ENCODE measurements around the gene OVCA2. TPM values are rescaled to one million over a fixed set of nuclear protein-coding genes. Genes with fewer than 3 reads are reported as not detected.

OVCA2 gene
- total RNA-seq, 1 experiment from 2014 or later: 51.8 TPM

GRCh38 chr17:2025622-2026309 is 16.1 kb upstream of the OVCA2 start:
- H3K27me3 ChIP-seq: no peaks in the 10 kb centered on the region
- DNase-seq: peak; percentile 69
- H3K9me3 ChIP-seq: no peaks in the 10 kb centered on the region
- no peaks in the 10 kb centered on the region; the same call in 1 of the 2 replicates for H3K36me3 ChIP-seq
- peak overlapping the region; percentile 44 for H3K4me3 ChIP-seq

DNA sequence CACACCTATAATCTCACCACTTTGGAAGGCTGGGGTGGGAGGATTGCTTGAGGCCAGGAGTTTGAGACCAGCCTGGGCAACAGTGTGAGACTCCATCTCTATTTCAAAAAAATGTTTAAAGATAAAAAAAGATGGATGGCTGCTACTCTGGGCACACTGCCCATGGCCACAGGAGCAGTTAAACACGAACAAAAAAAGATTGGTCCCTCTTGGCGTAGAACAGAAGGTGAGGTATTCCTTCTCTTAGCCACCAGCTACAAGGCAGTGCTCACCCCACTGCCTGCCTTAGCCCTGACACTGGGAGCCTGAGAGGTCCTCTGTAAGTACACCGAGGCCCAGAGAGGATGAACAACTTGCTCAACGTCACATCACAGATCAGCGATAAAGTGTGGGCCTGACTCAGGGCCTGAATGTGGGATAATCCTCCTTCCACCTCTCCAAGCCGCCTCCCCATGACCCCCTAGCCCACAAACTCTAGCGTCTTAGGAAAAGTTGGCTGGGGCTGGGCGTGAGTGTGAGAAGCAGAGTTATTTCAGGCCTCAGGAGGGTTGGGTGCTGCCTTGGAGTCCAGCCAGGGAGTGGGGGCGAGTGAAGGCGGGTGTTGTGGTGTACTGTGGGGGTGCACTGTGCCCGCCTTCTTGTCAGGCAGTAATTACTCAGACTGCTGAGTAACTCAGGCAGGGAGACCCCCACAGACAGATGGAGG is 14.1 kb upstream of the OVCA2 start:
- Histone ChIP-seq H3K36me3 (no peaks in the 10 kb centered on the region; the same call in 1 of the 2 replicates), H3K4me3 (no peak overlapping the region), H3K27me3 (no peaks in the 10 kb centered on the region), H3K9me3 (no peaks in the 10 kb centered on the region)
- DNase-seq: no peak

GRCh38 chr17:2028234-2028614 is 13.6 kb upstream of the OVCA2 start:
- H3K9me3 ChIP-seq: no peaks in the 10 kb centered on the region
- no peak overlapping the region for H3K4me3 ChIP-seq
- no peaks in the 10 kb centered on the region; the same call in 1 of the 2 replicates for H3K36me3 ChIP-seq
- no peaks in the 10 kb centered on the region for H3K27me3 ChIP-seq
- no peak for DNase-seq

DNA sequence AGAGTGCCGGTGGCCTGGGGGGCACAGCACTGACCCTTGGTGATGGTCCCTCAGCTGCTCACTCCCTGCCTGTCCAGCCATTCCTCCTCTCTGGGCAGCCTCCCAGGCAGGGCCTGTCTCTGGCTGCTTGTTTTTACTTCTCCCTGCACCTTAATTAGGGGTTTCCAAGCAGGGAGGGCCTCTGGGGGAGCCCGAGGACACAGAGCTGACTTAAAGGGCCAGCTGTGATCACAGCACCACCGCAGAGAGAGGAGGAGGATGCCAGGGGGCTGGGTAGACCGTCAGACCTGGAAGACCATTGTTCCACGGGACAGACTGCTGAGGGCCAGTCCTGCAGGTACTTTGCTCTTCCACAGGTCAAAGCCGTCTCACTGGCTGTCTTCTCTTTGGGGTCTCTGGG is 13.1 kb upstream of the OVCA2 start:
- H3K36me3 ChIP-seq: no peaks in the 10 kb centered on the region; the same call in 1 of the 2 replicates
- no peaks in the 10 kb centered on the region for H3K27me3 ChIP-seq
- no peak overlapping the region for H3K4me3 ChIP-seq
- H3K9me3 ChIP-seq: no peaks in the 10 kb centered on the region
- no peak for DNase-seq

- H3K9me3 ChIP-seq: no peaks in the 10 kb centered on the region
- H3K4me3 ChIP-seq: peak within 1 kb of the TSS; percentile 97
- H3K27me3 ChIP-seq: no peaks in the 10 kb centered on the region
- H3K36me3 ChIP-seq: no peaks in the 10 kb centered on the region; the same call in 1 of the 2 replicates
- peak; percentile 80 for DNase-seq
These were observed 11.7 kb upstream of the OVCA2 start, which contains the start of gene DPH1 for GRCh38 chr17:2029911-2030778. DPH1 (plus strand) TSS chr17:2030153; CDS start chr17:2030170, 17 bp downstream.

- no peaks in the 10 kb centered on the region; the same call in 1 of the 2 replicates for H3K36me3 ChIP-seq
- peak; percentile 78 for DNase-seq
- H3K27me3 ChIP-seq: no peaks in the 10 kb centered on the region
- peak overlapping the region; percentile 97 for H3K4me3 ChIP-seq
- no peaks in the 10 kb centered on the region for H3K9me3 ChIP-seq
These were observed 11.1 kb upstream of the OVCA2 start for GRCh38 chr17:2030779-2031163.

- no peak overlapping the region for H3K4me3 ChIP-seq
- no peaks in the 10 kb centered on the region for H3K27me3 ChIP-seq
- H3K9me3 ChIP-seq: no peaks in the 10 kb centered on the region
- H3K36me3 ChIP-seq: no peaks in the 10 kb centered on the region; the same call in 1 of the 2 replicates
- DNase-seq: no peak
These were observed 8.7 kb upstream of the OVCA2 start for GRCh38 chr17:2033153-2033552.

GRCh38 chr17:2034157-2034556 is 7.7 kb upstream of the OVCA2 start:
- Histone ChIP-seq H3K36me3 (no peaks in the 10 kb centered on the region; the same call in 1 of the 2 replicates), H3K9me3 (no peaks in the 10 kb centered on the region), H3K27me3 (no peaks in the 10 kb centered on the region), H3K4me3 (no peak overlapping the region)
- no peak for DNase-seq

- Histone ChIP-seq H3K27me3 (no peaks in the 10 kb centered on the region), H3K4me3 (no peak overlapping the region), H3K9me3 (no peaks in the 10 kb centered on the region), H3K36me3 (no peaks in the 10 kb centered on the region; the same call in 1 of the 2 replicates)
- DNase-seq: peak; percentile 69
These were observed 6.8 kb upstream of the OVCA2 start for GRCh38 chr17:2034806-2035540.

DNA sequence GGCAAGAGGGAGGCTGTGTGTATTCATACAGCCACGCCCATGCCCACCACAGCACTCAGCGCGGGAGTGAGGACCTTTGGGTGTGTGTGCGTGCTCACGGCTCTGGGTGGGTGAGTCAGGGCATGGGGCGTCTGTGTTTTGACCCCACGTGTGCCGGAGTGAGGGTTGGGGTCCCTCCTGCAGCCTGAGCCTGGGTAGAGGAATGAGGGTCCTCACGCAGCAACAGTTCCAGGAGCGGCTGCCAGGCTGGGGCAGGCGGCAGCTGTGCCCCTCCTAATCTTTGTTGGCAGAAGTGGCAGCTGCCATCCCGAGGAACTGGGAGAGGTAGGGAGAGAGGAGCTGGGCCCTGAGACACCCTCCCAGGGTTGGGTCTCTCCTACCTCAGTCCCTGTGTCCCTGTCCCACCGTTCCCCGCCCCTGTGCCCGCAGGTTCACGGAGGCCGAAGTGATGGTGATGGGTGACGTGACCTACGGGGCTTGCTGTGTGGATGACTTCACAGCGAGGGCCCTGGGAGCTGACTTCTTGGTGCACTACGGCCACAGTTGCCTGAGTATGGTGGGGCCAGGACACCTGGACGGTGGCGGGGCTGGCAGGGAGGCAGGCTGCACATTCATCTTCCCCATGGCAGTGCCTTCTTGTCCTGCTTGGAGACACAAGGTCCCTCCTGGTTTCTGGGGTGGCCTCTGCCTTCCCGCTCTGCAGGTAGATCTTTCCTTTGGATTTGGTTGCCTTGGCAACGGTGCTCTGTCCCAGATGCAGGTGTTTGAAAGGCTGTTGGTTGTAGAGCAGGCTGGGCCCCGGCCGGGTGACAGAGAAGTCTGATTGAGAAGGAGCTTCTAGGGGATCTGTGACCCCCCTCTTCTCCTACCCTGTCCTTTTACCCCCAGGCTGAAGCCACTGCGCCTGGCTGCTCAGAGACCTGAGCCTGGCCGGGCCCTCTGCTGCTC is 6.0 kb upstream of the OVCA2 start:
- DNase-seq: no peak
- no peaks in the 10 kb centered on the region for H3K36me3 ChIP-seq
- no peaks in the 10 kb centered on the region for H3K27me3 ChIP-seq
- H3K4me3 ChIP-seq: no peak overlapping the region
- H3K9me3 ChIP-seq: no peaks in the 10 kb centered on the region

DNA sequence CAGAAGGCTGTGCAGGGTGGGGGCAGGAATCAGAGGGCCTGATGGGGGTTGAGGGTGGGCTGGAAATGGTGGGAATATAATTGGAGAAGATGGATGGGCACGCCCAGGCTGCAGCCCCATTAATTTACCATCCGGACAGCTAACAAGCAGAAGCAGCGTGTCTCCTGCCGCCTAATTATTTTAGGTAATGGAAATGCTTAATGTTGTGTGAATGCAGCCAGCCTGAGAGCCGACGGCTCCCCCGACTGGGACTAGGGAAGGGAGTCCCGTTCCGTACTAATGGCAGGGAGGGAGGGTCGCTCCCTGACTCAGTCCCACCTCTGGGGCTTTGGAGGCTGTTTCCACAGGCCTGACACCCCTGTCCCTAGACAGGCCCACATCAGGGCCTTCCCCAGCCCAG is 4.7 kb upstream of the OVCA2 start:
- Histone ChIP-seq H3K36me3 (no peaks in the 10 kb centered on the region; the same call in 1 of the 2 replicates), H3K4me3 (no peak overlapping the region), H3K27me3 (no peaks in the 10 kb centered on the region), H3K9me3 (no peaks in the 10 kb centered on the region)
- no peak for DNase-seq

DNA sequence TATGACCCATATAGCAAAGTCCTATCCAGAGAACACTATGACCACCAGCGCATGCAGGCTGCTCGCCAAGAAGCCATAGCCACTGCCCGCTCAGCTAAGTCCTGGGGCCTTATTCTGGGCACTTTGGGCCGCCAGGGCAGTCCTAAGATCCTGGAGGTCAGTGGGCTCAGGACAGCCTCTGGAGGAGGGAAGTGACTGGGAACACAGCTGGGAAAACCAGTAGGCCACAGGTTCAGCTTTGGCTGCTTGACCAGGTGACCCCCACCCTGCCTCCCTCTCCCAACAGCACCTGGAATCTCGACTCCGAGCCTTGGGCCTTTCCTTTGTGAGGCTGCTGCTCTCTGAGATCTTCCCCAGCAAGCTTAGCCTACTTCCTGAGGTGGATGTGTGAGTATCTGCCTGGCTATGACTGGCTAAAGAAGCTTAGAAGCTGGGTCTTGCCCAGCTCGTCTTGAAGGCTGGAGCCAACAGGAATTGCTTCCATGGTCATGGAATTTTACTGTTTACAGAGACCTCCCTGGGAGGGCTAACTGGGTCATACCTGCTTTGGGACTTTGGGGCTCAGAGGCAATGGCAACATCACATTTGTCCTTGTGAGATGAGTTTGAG is 1.5 kb upstream of the OVCA2 start:
- peaks cover 11% of the 10 kb centered on the region for H3K36me3 ChIP-seq
- no peaks in the 10 kb centered on the region for H3K27me3 ChIP-seq
- H3K4me3 ChIP-seq: no peak overlapping the region
- H3K9me3 ChIP-seq: no peaks in the 10 kb centered on the region
- no peak for DNase-seq

GRCh38 chr17:2040942-2041560 is 771 bp upstream of the OVCA2 start:
- no peaks in the 10 kb centered on the region for H3K27me3 ChIP-seq
- peaks cover 11% of the 10 kb centered on the region for H3K36me3 ChIP-seq
- no peak for DNase-seq
- no peak overlapping the region for H3K4me3 ChIP-seq
- H3K9me3 ChIP-seq: no peaks in the 10 kb centered on the region

DNA sequence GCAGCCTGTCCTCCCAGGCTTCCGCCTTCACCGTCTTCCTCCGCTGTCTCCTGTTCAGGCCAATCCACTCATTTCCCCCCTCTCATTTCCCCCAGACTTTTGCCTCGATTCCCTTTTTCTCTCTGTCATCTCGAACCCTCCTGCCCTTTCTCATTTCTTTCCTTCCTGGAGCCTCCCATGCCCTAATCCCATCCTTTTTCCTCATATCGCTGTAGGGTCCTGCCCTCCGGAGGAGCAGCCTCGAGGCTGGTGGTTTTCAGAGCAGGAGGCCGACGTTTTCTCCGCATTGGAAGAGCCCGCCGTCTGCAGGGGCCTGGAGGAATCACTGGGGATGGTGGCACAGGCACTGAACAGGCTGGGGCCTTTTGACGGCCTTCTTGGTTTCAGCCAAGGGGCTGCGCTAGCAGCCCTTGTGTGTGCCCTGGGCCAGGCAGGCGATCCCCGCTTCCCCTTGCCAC is 597 bp downstream of the OVCA2 start:
- peak overlapping the region; percentile 72 for H3K4me3 ChIP-seq
- no peak for DNase-seq

More for the DNA sequence above, 597 bp downstream of the OVCA2 start:
- Histone ChIP-seq H3K27me3 (no peaks in the 10 kb centered on the region), H3K36me3 (peaks cover 11% of the 10 kb centered on the region), H3K9me3 (no peaks in the 10 kb centered on the region)

Measured in MG63 (cell line).